HepG2 (cell line): ENCODE measurements around the gene RIMBP2. TPM values are rescaled to one million over a fixed set of nuclear protein-coding genes. Genes with fewer than 3 reads are reported as not detected.

Experiments used
- ATAC-seq: fragments of 200-7000 bp; cut with Tn5 transposase; 3 replicates; pipeline ENCODE4 v1.9.1; 2020; ENCODE audit warnings: mild to moderate bottlenecking, moderate library complexity
- BruUV-seq: library from RNA; stranded (reverse); fragments of 400-500 nt; replicated peaks from 2 replicates; lab custom pipeline; 2021; lab: Mats Ljungman, UMichigan
- CTCF ChIA-PET: fragments of 300-600 bp; formaldehyde crosslinking; extraction: SDS; loops from one replicate; lab custom pipeline; 2021; ENCODE audit warnings: low total read pairs, inconsistent platforms, low intra/inter-chr PET ratio; lab: Yijun Ruan, JAX
- POLR2A ChIA-PET: fragments of 350-600 bp; sonication (Branson Sonifier 250); formaldehyde crosslinking; loops from one replicate; lab custom pipeline; 2020; ENCODE audit warnings: antibody characterized with exemption, inconsistent platforms; lab: Yijun Ruan, JAX
- DNase-seq: peaks from one replicate; pipeline ENCODE4 v3.0.0-alpha.2; 2015; ENCODE audit warnings: low spot score
- FAIRE-seq: peaks from 3 replicates; lab custom pipeline; 2011; peaks lifted over from hg19 to GRCh38; lab: Jason Lieb, UNC
- H2AFZ ChIP-seq: one replicate; pipeline ENCODE4 v1.6.1; 2011; ENCODE audit warnings: low read length, inconsistent platforms
- H3K27ac ChIP-seq: fragments of 300-600 bp; 3 replicates; pipeline ENCODE4 v1.8.0; 2011; ENCODE audit warnings: mixed run types, mild to moderate bottlenecking, mixed read lengths, low read length, inconsistent platforms; ENCODE audit not compliant: insufficient read depth; ENCODE audit errors: extremely low read length
- H3K27me3 ChIP-seq, 2 experiments: fragments of 200-600 bp in 1 of 2; 2 replicates in 1 of 2; 3 replicates in 1 of 2; pipeline versions ENCODE4 v1.6.0 to v1.8.0; 2011; ENCODE audit warnings: low read length in 2 of 2, mild to moderate bottlenecking in 2 of 2, moderate library complexity in 2 of 2, inconsistent platforms in 1 of 2; ENCODE audit not compliant: insufficient read depth in 2 of 2, control insufficient read depth in 1 of 2
- H3K36me3 ChIP-seq, 2 experiments: fragments of 200-600 bp in 1 of 2; replicated peaks in 1 of 2; 2 replicates in 1 of 2; 3 replicates in 1 of 2; pipeline versions ENCODE4 v1.5.1 to v1.8.0; 2011; ENCODE audit warnings: low read length in 2 of 2, inconsistent platforms in 1 of 2; ENCODE audit not compliant: insufficient read depth in 2 of 2, control insufficient read depth in 1 of 2
- H3K4me1 ChIP-seq: 2 replicates; pipeline ENCODE4 v1.5.1; 2012; ENCODE audit warnings: low read length, inconsistent platforms; ENCODE audit not compliant: insufficient read depth
- H3K4me2 ChIP-seq: 2 replicates; pipeline ENCODE4 v1.6.0; 2011; ENCODE audit warnings: low read depth, low read length, inconsistent platforms
- H3K4me3 ChIP-seq, 3 experiments: fragments of 200-600 bp in 1 of 3; sonication (generic), shearing (Covaris generic) in 1 of 3; replicated peaks in 1 of 3; 2 replicates each; pipeline ENCODE4 v1.5.1; 2011 to 2016; ENCODE audit warnings: low read length in 3 of 3, inconsistent platforms in 2 of 3, low read depth in 2 of 3, mild to moderate bottlenecking in 2 of 3, control low read depth in 1 of 3, mixed read lengths in 1 of 3; ENCODE audit not compliant: insufficient read depth in 1 of 3
- H3K79me2 ChIP-seq: one replicate; pipeline ENCODE4 v1.6.1; 2011; ENCODE audit warnings: low read length, inconsistent platforms; ENCODE audit not compliant: insufficient read depth
- H3K9ac ChIP-seq: 2 replicates; pipeline ENCODE4 v1.6.0; 2011; ENCODE audit warnings: mild to moderate bottlenecking, low read depth, low read length, inconsistent platforms; ENCODE audit not compliant: insufficient read depth
- H3K9me3 ChIP-seq: 2 replicates; pipeline ENCODE4 v1.5.1; 2012; ENCODE audit warnings: mild to moderate bottlenecking, low read length
- H4K20me1 ChIP-seq: 2 replicates; pipeline ENCODE4 v1.6.0; 2011; ENCODE audit warnings: inconsistent platforms, mild to moderate bottlenecking, low read length, moderate library complexity; ENCODE audit not compliant: insufficient read depth
- IRX3 ChIP-seq: sonication (generic); formaldehyde crosslinking; IDR thresholded peaks from 2 replicates; pipeline ENCODE4 v1.8.1; 2023; ENCODE audit warnings: mild to moderate bottlenecking, low read depth, missing genetic modification reagents, borderline replicate concordance
- JUN ChIP-seq: sonication (generic); formaldehyde crosslinking; IDR thresholded peaks from 2 replicates; pipeline ENCODE4 v1.4.0; 2020; ENCODE audit warnings: mild to moderate bottlenecking, missing genetic modification reagents
- KDM2A ChIP-seq: sonication (generic); formaldehyde crosslinking; IDR thresholded peaks from 2 replicates; pipeline ENCODE4 v1.4.0; 2020; ENCODE audit warnings: low read depth, missing genetic modification reagents, borderline replicate concordance
- MTA3 ChIP-seq: sonication (generic); formaldehyde crosslinking; IDR thresholded peaks from 2 replicates; pipeline ENCODE4 v1.4.0; 2020; ENCODE audit warnings: missing genetic modification reagents
- MYC ChIP-seq: sonication (generic); formaldehyde crosslinking; IDR thresholded peaks from 2 replicates; pipeline ENCODE4 v1.9.0; 2021; ENCODE audit warnings: missing genetic modification reagents, borderline replicate concordance
- MZF1 ChIP-seq: sonication (generic); formaldehyde crosslinking; IDR thresholded peaks from 2 replicates; pipeline ENCODE4 v1.8.1; 2023; ENCODE audit warnings: mild to moderate bottlenecking, missing genetic modification reagents, borderline replicate concordance
- NAIF1 ChIP-seq: sonication (generic); formaldehyde crosslinking; IDR thresholded peaks from 2 replicates; pipeline ENCODE4 v1.5.0; 2020; ENCODE audit warnings: mild to moderate bottlenecking, missing genetic modification reagents, borderline replicate concordance
- POLR2G ChIP-seq: fragments of 200-400 bp; formaldehyde crosslinking; IDR thresholded peaks from 2 replicates; pipeline ENCODE4 v1.6.1; 2018; ENCODE audit warnings: mild to moderate bottlenecking, low read depth, low read length, moderate library complexity
- RFX1 ChIP-seq: fragments of 450-650 bp; IDR thresholded peaks from 2 replicates; pipeline ENCODE4 v1.6.1; 2017
- ZBTB7A ChIP-seq: sonication (generic); formaldehyde crosslinking; IDR thresholded peaks from 2 replicates; pipeline ENCODE4 v1.8.0; 2022; ENCODE audit warnings: mild to moderate bottlenecking, missing genetic modification reagents
- ZNF263 ChIP-seq: sonication (generic); formaldehyde crosslinking; IDR thresholded peaks from 2 replicates; pipeline ENCODE4 v1.4.0; 2020; ENCODE audit warnings: missing genetic modification reagents
- ZNF350 ChIP-seq: sonication (generic); formaldehyde crosslinking; IDR thresholded peaks from 2 replicates; pipeline ENCODE4 v1.4.0; 2020; ENCODE audit warnings: mild to moderate bottlenecking, low read depth, missing genetic modification reagents, borderline replicate concordance
- ZNF614 ChIP-seq: IDR thresholded peaks from 2 replicates; pipeline ENCODE4 v1.6.1; 2018; ENCODE audit warnings: missing biosample characterization, missing genetic modification reagents, inconsistent platforms, borderline replicate concordance
- ZNF678 ChIP-seq: sonication (generic); formaldehyde crosslinking; IDR thresholded peaks from 2 replicates; pipeline ENCODE4 v1.4.0; 2020; ENCODE audit warnings: mild to moderate bottlenecking, missing genetic modification reagents
- ZNF775 ChIP-seq: sonication (generic); formaldehyde crosslinking; IDR thresholded peaks from 2 replicates; pipeline ENCODE4 v1.4.0; 2020; ENCODE audit warnings: missing genetic modification reagents, mild to moderate bottlenecking, moderate library complexity, borderline replicate concordance
- WGBS: methylation state at CpG from one replicate; pipeline ENCODE4 v1.1.6; 2017; ENCODE audit warnings: low lambda C conversion rate; 5-methylcytosine and 5-hydroxymethylcytosine counted together
- in situ Hi-C: cut with HindIII; loops from 2 replicates; pipeline ENCODE4 v1.10.0; 2017; ENCODE audit warnings: low pct_unique_long_range_greater_than_20kb; ENCODE audit not compliant: extremely low pct_ligation_motif_present
- intact Hi-C: fragments of 100-400 bp; cut with micrococcal nuclease; formaldehyde crosslinking; loops from one replicate; pipeline ENCODE4 v1.10.0; 2022; ENCODE audit not compliant: unreplicated experiment
- polyA plus RNA-seq, 8 experiments: library from polyadenylated mRNA; depleted of rRNA in 3 of 8; stranded (reverse) in 7 of 8; unstranded in 1 of 8; fragments of >200 nt; fragmentation: Illumina TruSeq in 4 of 8; extraction: Trizol in 4 of 8; gene quantifications; 2 replicates each; pipeline versions ENCODE4 v1.2.1 to v1.2.3, GENCODE V29; 2011 to 2016; ENCODE audit warnings: low read depth in 4 of 8, missing spikeins in 1 of 8, mixed read lengths in 1 of 8; ENCODE audit not compliant: insufficient read depth in 1 of 8
- total RNA-seq, 5 experiments: library from RNA; depleted of rRNA; stranded (reverse); fragments of >200 nt; fragmentation: Illumina TruSeq; extraction: Trizol; gene quantifications; 2 replicates each; pipeline ENCODE4 v1.2.3, GENCODE V29; 2016; ENCODE audit warnings: low read depth in 1 of 5
- TF ChIP-seq, protein P1 (sequence below): sonication (generic); formaldehyde crosslinking; IDR thresholded peaks from 2 replicates; pipeline ENCODE4 v1.8.1; 2023; ENCODE audit warnings: missing genetic modification reagents, mild to moderate bottlenecking, borderline replicate concordance

RIMBP2 gene
- total and polyA plus RNA-seq, 2 of the 13 experiments (the other 11 are each of a cell fraction or from before 2014, with no cell fraction given): 0.03 TPM; not detected in 1

DNA sequence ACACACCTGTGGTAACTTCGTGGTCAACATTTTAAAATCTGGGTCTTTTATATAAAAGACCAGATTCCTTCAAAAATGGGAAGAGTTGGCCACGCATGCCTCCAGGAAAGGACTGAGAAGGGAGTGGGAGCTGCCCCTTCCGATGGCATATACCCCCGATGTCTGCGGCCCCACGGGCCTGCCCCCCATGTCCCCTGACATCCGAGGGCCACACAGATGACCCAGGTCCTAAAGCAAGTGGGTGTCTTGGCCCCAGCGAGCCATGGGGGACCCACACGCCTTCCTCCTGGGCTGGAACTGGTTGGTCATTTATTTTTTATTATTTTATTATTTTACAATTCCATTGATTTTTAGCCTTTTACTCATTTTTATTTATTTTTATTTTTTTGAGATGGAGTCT is 235.9 kb downstream of the RIMBP2 start:
- Histone ChIP-seq H3K27ac (no peak overlapping the region), H3K9ac (no peak overlapping the region), H3K9me3 (no peaks in the 10 kb centered on the region), H2AFZ (no peak overlapping the region), H3K4me2 (no peak overlapping the region), H3K27me3 (peaks cover 3 to 61% of the 10 kb centered on the region in 2 experiments; a peak in 4 of 5 replicates), H3K4me3 (no peak overlapping the region), H4K20me1 (no peaks in the 10 kb centered on the region), H3K4me1 (no peaks in the 10 kb centered on the region), H3K36me3 (no peaks in the 10 kb centered on the region), H3K79me2 (no peaks in the 10 kb centered on the region)
- in situ Hi-C loops: no loop called here
- ChIA-PET CTCF (no interaction called here), POLR2A (no interaction called here)
- BruUV-seq: no TSS peak
- intact Hi-C loops: no loop called here
- DNase-seq (no peak), ATAC-seq (no peak), FAIRE-seq (no peak)
- WGBS: 13% methylated on average over 9 of the region's 9 CpGs
- no peak for TF ChIP-seq ZNF678 (CRISPR knock-in tag)
- no peak for TF ChIP-seq ZNF775 (CRISPR knock-in tag)

DNA sequence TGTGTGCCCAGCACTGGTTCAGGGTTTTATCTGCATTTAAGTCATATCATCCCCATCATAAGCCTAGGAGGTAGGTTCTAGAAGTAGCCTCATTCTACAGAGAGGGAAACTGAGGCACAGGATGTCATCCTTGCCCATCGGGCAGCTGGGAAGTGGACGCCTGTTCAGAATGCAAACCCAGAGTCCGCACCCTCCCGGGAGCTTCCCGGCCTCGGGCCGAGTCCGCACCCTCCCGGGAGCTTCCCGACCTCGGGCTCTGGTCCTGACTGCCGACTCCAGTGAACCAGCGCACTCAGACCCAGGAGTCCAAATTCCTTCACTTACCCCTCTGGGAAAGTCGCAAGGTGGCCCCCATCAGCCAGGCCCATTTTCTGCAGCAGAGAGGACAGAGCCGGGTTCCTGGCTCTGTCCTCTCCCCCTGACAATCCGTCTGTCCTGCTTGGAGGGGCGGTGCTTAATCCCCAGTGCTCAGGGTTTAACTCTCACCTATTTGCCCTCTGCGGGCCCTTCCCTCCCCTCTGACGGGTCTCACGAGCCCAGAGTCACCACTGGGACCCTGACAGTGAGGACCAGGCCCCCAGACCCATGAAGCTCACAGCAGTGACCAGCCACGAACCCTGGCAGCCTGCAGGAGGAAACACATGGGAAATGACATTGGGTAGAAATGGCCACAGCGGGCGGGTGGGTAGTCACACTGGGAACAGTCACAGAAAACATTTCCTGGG is 236.5 kb downstream of the RIMBP2 start:
- H3K4me3 ChIP-seq: no peak overlapping the region
- DNase-seq: no peak
- H3K27ac ChIP-seq: no peak overlapping the region
- H4K20me1 ChIP-seq: no peaks in the 10 kb centered on the region
- no peak overlapping the region for H2AFZ ChIP-seq
- H3K4me1 ChIP-seq: no peaks in the 10 kb centered on the region
- H3K36me3 ChIP-seq: no peaks in the 10 kb centered on the region
- in situ Hi-C loops (no loop called here), intact Hi-C loops (no loop called here)
- POLR2A ChIA-PET: no interaction called here
- no peaks in the 10 kb centered on the region for H3K9me3 ChIP-seq
- FAIRE-seq: no peak
- no peaks in the 10 kb centered on the region for H3K79me2 ChIP-seq
- no peak for TF ChIP-seq ZBTB7A
- no peak for TF ChIP-seq JUN (CRISPR knock-in tag)
- no peak for TF ChIP-seq MZF1
- TF ChIP-seq ZNF350 (CRISPR knock-in tag): no peak
- no peak for TF ChIP-seq NAIF1 (CRISPR knock-in tag)
- TF ChIP-seq, protein P1, sequence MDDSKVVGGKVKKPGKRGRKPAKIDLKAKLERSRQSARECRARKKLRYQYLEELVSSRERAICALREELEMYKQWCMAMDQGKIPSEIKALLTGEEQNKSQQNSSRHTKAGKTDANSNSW (CRISPR knock-in tag): no peak
- TF ChIP-seq POLR2G: no peak
- TF ChIP-seq RFX1: no peak
- TF ChIP-seq IRX3 (CRISPR knock-in tag): no peak
- TF ChIP-seq ZNF263 (CRISPR knock-in tag): no peak
- TF ChIP-seq MYC (CRISPR knock-in tag): no peak
- no peak for TF ChIP-seq MTA3
- no peak for TF ChIP-seq KDM2A (CRISPR knock-in tag)
- TF ChIP-seq ZNF614 (CRISPR knock-in tag): no peak
- TF ChIP-seq, all 625 proteins: peak for 0
- no peak overlapping the region for H3K9ac ChIP-seq
- H3K4me2 ChIP-seq: no peak overlapping the region
- CTCF ChIA-PET: no interaction called here
- no peak for ATAC-seq
- H3K27me3 ChIP-seq: peaks cover 4 to 67% of the 10 kb centered on the region in 2 experiments; a peak in 4 of 5 replicates
- 14% methylated on average over 7 of the region's 23 CpGs for WGBS
- BruUV-seq: no TSS peak
